RPMI8226 (cell line): ENCODE measurements around the gene HMGA1.
"Not testable (repeated sequence)": the region's sequence is repeated elsewhere in the genome, so short reads cannot be mapped to it uniquely, and the experiment has no call there.

Experiments
- DNase-seq: peaks from one replicate; pipeline ENCODE4 v3.0.0-alpha.2; 2015

Gene HMGA1

DNA sequence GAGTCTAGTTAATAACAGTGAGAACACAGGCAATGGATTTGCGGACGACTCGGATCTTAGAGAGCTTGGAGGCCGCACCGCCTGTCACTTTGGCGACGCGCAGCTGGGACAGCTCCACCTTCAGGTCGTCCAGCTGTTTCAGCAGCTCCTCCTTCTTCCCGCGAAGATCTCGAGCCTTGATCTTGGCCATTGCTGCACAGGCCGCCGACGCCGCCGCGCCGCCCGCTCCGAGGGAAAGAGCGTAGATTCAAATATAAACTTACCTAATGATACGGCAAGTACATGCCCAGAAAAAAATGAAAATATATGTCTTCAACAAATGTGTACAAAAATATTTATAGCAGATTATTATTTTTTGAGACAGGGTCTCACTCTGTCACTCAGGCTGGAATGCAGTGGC lies 26.8 kb downstream of the HMGA1 start:
- DNase-seq, result not testable (repeated sequence)

DNA sequence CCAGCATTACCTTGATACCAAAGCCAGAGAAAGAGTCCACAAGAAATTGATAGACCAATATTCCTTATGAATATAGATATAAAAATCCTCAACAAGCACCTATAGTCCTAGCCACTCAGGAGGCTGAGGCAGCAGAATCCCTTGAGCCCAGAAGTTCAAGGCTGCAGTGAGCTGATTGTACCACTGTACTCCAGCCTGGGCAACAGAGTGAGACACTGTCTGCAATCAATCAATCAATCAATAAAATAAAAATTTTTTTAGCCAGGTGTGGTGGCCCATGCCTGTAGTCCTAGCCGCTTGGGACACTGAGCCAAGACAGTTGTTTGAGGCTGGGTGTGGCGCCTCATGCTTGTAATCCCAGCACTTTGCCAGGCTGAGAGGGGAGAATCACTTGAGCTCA lies 31.1 kb downstream of the HMGA1 start:
- no peak for DNase-seq

DNA sequence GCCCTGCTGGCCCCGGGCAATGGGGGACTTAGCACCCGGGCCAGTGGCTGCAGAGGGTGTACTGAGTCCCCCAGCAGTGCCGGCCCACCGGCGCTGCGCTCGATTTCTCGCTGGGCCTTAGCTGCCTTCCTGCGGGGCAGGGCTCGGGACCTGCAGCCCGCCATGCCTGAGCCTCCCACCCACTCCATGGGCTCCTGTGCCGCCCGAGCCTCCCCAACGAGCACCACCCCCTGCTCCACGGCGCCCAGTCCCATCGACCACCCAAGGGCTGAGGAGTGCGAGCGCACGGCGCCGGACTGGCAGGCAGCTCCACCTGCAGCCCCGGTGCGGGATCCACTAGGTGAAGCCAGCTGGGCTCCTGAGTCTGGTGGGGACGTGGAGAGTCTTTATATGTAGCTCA lies 32.5 kb downstream of the HMGA1 start:
- DNase-seq, result not testable (repeated sequence)

DNA sequence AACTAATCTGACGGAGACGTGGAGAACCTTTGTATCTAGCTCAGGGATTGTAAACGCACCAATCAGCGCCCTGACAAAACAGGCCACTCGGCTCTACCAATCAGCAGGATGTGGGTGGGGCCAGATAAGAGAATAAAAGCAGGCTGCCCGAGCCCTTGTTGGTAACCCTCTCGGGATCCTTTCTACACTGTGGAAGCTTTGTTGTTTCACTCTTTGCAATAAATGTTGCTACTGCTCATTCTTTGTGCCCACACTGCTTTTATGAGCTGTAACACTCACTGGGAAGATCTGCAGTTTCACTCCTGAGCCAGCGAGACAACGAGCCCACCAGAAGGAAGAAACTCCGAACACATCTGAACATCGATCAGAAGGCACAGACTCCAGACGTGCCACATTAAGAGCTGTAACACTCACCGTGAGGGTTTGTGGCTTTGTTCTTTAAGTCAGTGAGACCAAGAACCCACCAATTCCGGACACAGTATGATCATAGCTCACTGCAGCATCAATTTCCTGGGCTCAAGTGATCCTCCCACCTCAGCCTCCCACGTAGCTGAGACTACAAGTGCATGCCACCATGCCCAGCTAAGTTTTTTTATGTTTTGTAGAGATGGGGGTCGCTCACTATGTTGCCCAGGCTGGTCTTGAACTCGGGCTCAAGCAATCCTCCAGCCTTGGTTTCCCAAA lies 33.1 kb downstream of the HMGA1 start:
- DNase-seq, result not testable (repeated sequence)

DNA sequence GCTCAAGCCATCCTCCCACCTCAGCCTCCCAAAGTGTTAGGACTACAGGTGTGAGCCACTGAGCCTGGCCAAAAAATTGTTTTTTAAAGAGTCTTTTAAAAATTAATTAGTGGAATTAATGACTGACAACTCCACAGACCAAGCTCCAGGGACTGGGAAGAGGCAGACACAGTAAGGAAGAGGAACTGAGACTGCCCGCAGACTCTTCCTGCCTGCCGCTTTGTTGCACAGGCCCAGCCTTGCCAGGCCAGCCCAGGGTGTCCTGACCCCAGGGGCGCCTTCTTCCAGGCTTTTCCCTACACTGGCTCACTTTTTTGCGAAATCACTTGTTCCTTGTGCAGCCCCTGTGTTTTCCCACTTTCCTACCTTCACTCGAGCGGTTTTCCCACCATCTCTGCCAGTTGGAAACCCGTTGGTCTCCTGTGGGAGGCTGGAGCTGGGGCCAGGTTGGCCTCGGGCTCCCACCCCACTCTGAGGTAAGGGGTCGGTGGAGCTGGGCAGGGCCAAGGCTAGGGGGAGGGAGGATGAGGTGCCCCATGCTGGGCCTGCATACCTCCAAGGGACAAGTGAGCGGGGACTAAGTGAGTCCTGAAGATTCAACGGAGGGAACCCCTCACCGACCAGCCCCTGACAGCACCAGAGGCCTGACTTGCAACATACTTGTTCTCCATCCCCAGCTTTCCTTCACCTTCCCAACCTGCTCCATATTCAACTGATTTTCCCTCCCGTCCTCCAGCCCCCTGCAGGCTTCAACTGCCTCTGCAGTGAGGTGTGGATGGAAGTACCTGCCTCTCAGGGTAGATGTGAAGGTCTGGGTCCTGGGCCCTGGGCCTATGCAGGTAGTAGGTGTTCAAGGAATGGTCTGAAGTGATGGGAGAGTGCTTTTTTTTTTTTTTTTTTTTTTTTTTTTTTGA lies 35.6 kb downstream of the HMGA1 start:
- peak; percentile 31 for DNase-seq

DNA sequence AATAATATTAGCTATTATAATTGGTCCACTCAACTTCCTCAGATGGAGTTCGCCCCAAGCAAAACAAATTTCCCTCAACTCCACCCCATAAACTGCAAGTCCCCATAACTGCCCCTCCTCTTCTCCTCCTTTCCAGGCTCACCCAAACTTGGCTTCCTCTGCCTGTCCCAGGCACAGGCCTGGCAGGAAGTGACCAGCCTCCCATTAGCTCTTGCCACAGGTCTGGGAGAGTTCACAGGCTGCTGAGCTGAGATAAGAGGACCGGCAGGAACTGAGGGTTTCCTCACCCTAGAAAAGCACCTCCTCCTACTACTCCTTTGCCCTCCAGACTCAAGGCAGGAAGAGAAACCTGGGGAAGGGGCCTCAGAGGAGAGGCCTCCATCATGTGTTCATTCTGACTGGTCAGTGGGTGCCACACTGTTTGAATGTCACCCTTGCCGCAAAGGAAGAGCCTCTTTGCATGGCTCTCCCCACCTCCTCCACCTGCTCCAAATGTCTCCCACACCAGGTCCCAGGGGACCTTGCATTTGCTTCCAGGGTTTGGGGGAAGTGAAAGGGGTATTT lies 36.7 kb downstream of the HMGA1 start:
- no peak for DNase-seq

DNA sequence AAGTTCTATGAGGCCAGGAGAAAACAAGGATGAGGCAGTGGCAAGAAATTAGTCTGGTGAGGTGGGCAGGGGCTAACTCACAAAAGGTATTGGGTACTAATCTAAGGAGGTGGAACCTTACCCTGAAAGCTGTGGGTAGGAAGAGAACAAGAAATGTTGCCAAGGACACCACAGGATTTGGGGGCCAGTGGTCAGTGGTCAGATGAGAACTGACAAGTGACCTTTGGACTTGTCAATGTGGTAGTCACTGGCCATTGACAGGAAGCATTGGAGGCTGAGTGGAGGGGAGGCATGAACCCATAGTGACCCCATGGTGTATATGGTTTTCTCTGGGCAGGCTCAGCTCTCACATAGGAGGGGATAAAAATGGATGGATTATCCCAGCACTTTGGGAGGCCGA lies 37.5 kb downstream of the HMGA1 start:
- DNase-seq, result no peak

DNA sequence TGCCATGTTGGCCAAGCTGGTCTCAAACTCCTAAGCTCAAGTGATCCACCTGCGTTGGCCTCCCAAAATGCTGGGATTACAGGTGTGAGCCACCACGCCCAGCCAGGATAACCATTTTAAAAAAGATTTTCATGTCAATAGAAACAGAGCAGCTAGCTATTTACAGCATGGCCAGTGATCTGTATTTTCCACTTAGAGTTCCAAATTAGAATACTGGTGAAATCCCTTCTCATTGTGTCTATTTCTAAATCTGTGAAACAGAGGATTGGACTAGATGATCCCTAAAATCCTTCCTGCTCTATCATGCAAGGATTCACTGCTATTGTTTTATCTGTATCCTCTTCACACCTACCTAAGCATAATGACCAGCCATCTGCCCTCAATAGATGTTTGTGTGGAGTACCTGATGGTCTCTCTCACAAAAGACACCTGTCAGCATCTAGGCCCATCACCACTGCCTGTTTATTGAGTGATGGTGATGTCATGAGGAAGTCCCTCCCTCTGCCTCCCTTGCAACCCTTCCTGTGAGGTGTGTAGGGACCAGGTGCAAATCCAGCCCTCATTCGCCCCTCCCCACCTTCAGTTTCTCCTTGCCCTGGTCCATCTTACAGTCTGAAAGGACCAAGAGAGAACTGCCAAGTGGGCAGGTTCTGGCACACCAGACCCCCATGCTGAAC lies 38.6 kb downstream of the HMGA1 start:
- DNase-seq, result peak; percentile 31

DNA sequence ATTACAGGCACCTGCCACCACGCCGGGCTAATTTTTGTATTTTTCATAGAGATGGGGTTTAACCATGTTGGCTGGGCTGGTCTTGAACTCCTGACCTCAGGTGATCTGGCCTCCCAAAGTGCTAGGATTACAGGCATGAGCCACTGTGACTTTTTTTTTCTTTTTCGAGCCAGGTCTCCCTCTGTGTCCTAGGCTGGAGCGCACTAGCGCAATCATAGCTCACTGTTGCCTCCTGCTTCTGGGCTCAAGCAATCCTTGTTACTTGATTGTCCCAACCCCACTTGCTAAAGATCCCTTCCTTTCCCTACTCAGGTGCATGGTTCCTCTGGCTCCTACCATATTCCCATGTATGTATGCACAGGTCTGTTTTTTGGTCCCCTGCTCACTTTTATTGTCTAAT lies 39.5 kb downstream of the HMGA1 start:
- DNase-seq, result no peak

DNA sequence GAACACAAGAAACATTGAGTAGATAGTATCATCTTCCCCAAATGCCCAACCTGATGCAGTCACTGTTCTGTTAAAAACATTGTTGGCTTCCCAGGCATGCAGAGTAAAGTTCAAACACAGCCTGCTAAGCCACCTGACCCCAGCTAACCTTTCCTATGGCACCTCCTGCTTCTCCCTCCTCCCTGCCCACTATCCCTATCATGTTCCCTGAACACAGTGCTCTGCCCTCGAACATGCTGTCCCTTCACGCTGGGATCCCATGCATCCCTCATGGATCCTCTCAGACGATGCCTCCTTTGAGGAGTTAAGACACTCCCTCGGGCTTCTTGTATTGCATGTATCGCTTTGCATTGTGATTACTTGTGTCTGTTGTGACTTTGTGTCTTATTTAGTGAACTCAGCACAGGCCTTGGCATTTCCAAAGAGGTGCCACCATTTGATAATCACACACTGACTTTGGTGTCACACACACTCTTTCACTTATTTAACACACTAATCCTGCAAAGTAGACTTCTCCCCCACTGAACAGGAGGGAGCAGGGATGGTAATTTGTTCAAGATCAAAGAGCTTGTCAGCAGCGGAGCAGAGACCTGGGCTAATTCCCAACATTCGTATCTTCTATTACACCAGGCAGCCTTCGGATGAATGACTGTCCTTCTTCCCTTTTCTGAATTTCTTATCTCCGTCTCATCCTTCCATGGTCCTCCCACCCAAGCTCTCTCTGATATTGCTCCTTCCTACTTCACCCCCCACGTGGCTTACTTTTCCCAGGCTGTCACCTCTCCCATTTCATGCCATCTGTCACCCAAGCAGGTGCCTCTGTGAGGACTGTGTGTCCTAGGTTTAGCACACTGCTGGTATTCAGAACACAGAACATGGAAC lies 40.4 kb downstream of the HMGA1 start:
- DNase-seq, result no peak

DNA sequence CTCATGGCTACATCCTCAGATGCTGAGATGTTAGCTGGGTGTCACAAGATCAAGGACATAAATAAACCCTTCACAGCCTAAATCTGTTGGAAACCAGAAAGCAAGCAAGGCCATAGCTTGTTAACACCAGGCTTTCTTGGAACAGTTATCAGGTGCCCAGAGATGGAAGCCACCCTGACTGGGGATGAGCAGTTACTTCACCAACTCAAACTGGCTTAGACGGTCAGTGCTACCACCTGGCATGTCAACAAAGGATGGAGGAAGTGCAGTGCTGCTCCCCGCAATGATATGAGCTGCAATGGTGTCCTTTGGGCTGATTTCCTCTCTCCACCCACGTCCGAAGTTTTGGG lies 41.1 kb downstream of the HMGA1 start:
- no peak for DNase-seq

DNA sequence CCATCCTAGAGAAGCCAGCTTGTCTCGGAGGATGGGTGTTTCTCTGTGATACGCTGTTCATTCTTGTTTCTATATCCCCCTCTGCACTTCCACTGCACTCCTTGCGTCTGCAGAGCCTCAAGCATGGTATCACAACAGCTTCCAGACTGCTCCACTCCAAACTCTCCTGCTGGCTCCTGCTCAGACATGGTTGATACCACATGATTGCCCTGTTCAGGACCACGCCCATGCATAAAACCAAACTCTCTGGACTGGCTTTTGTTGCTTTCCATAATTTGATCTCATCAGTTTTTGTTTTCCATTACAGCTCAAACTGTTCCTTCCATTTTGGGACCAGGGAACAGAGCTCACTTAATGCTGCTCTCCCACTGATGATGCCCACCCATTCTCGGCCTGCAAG lies 42.2 kb downstream of the HMGA1 start:
- DNase-seq, result no peak

DNA sequence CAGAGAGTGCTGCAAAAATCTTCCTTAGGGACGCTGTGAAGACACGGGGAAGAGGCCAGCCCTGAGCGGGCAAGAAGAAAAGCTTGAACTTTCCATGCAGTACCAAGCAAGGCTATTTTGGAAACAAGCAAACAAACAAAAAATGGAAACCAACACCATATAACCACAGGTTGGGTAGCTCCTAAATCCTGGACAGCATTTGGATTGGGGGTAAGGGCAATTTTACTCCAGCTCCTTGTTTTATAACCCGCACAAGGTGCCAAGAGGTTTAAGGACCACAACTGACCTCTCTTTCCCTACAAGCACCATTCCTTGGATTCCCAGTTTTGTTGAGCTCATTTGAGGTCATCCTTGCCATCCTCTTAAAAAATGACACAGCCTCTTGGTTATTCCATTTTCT lies 43.5 kb downstream of the HMGA1 start:
- no peak for DNase-seq

DNA sequence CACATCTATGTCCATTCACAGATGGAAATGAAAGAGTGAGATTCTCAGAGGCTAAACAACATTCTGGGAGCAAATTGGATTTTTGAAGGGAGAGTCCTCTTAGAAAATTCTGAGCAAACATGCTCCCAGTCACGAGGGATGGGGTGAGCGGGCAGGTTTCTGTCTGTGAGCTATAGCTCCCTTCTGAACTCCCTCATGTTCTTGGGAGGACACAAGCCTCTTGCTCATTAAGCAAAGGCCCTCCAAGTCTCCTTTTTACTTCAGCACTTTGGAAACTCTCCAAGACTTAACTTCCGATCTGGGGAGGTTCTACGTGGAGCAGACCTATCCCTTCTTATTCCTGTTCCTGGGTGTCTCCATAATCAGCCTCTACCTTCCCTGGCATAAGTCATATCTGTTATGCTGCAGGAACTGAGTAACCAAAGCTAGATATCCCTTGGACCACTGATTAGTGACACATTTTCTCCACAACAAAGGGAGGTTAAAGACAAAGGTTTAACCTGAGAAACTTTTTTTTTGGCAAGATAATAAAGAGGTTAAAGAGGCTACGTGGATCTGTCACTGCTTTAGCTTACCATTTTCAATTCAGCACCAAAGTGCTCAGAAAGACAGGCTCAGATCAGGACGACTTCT lies 45.1 kb downstream of the HMGA1 start:
- DNase-seq, result no peak

DNA sequence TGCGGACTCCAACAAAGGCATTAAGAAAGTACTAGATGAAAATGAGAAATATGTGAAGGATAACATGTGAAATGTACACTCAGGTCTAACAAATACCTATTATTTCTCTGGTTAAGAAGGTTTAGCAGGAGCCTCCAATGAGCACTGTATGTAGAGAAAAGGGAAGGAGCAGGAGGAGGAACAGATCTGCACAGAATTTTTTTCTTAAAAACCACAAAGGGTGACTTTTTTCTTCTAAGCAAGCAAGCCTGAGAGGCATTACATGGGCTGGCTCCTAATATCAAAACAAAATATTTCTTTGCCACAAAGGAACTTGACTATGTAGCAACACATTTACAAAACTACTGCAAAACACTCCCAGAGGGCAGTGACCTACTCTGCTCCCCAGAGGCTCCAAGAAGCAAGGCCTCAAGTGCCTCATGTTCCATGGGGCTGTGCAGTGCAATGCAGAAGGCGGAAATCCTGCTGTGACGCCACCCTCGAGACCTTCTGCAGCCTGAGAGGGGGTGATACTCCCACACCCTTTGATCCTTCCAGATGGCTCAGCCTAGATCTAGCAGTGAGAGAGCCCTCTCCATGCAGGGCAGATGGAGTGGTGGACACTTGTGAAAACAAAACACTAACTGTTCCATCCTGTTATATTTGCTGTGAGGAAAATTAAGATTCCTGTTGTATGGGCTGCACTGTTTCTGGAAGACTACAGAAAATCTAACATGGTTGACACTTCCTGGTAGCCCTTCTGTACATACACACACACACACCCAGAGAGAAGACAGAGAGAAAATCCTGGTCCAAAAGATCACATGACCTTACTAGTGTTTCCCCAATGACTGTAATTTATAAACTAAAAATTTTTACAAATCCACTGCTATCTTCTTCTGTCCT lies 48.1 kb downstream of the HMGA1 start:
- no peak for DNase-seq

DNA sequence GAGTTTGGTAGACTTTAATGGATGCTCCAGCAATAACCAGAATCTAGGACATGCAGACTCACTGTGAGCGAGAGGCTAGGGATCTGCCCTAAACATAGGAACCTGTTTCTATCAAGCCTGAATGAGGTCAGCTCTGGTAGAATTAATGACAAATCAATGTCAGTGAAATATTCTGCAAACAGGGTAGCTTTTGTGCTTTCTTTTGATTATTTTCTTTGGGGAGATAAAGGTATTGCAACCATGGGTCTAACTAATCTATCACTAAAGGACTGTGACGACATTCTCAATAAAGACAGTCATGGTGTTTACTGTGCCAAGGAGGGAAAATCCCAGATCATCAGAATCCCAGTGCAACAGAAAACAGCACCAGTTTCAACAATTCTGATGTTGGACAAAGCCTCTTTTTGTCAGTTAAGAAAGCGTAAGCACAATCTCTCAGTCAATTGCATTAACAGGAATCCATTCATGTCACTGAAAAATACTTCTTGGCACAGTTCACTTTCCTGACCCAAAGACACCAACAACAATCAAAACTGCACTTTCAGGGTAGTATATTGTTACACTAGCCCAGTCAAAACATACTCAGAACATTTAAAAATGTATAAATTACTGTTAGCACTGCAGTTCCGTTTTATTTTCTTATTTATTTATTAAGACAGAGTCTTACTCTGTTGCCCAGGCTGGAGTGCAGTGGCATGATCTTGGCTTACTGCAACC lies 48.9 kb downstream of the HMGA1 start:
- no peak for DNase-seq

DNA sequence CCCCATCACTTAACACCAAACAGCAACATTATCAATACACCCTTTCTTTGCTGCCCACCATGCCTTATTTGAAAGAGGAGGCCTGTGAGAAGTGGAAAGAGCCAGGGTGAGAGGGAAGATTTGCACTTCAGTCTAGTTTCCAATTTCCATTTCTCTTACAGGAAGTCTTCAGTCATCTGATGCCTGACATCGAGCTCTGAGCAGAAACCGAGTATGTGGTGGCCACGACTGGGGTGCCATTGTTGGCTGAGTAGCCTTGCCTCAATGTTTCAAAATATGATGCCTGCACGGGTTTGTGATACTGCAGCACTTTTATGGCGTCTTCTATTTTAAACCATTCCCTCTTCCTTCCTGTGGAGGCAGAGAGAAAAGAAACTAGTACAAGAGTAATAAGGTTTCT lies 51.9 kb downstream of the HMGA1 start:
- DNase-seq, result no peak

DNA sequence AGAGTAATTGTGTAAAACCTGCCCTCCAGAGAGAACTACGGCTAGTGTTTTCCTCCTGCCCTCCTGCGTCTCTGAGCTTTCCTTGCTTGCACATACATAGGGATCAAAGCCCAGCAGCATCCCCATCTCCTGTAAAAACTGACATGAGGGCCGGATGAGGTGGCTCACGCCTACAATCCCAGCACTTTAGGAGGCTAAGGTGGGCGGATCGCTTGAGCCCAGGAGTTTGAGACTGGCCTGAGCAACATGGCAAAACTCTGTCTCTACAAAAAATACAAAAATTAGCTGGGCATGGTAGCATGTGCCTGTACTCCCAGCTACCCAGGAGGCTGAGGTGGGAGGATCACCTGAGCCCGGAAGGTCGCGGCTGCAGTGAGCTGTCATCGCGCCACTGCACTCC lies 52.5 kb downstream of the HMGA1 start:
- no peak for DNase-seq

DNA sequence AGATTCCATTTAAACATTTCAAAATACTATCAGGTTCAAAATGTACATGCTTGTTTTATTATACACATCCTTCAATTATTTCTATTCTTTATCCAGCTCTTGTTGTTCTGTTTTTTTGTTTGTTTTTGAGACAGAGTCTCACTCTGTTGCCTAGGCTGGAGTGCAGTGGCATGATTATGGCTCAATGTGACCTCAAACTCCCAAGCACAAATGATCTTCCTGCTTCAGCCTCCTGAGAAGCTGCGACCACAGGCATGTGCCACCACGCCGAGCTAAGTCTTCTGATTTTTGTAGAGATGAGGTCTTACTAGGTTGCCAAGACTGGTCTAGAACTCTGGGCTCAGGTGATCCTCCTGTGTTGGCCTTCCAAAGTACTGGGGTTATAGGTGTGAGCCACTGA lies 56.3 kb downstream of the HMGA1 start:
- no peak for DNase-seq

DNA sequence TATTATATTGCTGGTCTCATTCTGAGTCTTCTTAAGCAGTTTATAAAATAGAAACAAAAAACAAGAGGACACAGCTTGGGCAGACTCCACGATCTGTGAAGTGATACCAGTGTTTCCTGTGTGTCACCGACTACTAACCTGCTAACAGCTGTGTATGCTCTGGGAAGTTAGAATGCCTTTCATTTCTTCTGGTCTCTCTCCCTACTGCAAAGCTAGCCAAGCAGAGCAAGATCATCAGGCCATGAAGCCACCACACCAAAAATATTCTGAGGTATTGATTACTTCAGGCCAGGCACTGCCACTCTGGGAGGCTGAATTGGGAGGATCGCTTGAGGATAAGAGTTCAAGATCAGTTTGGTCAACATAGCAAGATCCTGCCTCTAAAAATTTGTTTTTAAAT lies 59.0 kb downstream of the HMGA1 start:
- DNase-seq, result no peak
